ENCODE measurements around the gene MAP3K4. TPM values are rescaled to one million over a fixed set of nuclear protein-coding genes. Genes with fewer than 3 reads are reported as not detected.

The MAP3K4 gene
- total RNA-seq, 1 experiment from 2014 or later: 37.1 TPM

DNA sequence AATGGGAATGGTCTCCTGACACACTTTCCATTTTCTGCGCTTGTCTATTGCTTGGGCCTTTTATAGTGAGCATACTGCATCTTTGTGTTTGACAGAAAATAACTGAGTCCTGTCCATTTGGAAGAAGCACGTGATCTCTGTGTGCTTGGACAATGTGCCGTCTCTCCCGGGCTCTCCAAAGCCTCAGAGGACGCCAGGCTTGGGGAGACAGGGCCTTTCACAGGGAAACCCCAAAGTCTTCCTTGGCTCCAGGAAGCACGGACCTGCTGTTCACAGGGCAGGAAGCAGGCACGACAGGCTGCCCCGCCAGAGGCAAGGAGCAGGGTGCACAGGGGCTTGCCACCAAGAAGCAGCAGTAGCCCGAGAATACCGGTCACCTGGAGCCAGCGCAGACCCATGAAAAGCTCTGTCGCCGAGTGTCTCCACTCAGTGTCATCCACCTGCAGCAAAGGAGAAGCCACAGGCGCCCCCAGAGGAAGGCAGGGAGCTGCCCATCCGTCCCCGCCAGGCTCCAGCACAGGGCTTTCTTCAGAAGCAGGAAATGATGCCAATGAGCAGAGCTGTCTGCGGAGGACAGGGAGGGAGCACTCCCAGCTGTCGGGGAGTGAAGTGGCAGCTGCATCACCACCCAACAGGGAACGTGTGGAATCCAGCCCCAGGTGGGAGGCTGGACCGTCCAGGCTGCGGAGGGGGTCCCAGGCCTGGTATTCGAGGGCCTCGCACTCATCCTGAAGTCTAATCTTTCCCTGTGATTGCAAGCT is 147.2 kb downstream of the MAP3K4 start:
- ChIA-PET POLR2A (ENCODE audit: low non-redundant PET) (no interaction called here), CTCF (no interaction called here)
- H3K27ac ChIP-seq (ENCODE audit: low read depth, low read length, poor library complexity, severe bottlenecking): no peak overlapping the region
- no peaks in the 10 kb centered on the region for H3K27me3 ChIP-seq (replicated peaks; ENCODE audit: insufficient read depth, low read depth, low read length, poor library complexity)
- no peaks in the 10 kb centered on the region for H3K36me3 ChIP-seq (ENCODE audit: insufficient read depth, low read length, poor library complexity, severe bottlenecking)
- no TSS peak for BruUV-seq (replicated peaks)
- no peak for TF ChIP-seq EZH2 (IDR thresholded peaks at IDR 0.05; ENCODE audit: borderline replicate concordance, low read depth, low read length, poor library complexity, severe bottlenecking)
- TF ChIP-seq, protein P1, sequence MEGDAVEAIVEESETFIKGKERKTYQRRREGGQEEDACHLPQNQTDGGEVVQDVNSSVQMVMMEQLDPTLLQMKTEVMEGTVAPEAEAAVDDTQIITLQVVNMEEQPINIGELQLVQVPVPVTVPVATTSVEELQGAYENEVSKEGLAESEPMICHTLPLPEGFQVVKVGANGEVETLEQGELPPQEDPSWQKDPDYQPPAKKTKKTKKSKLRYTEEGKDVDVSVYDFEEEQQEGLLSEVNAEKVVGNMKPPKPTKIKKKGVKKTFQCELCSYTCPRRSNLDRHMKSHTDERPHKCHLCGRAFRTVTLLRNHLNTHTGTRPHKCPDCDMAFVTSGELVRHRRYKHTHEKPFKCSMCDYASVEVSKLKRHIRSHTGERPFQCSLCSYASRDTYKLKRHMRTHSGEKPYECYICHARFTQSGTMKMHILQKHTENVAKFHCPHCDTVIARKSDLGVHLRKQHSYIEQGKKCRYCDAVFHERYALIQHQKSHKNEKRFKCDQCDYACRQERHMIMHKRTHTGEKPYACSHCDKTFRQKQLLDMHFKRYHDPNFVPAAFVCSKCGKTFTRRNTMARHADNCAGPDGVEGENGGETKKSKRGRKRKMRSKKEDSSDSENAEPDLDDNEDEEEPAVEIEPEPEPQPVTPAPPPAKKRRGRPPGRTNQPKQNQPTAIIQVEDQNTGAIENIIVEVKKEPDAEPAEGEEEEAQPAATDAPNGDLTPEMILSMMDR (conservative IDR thresholded peaks at IDR 0.05; ENCODE audit: low read depth, low read length): no peak
- H3K4me3 ChIP-seq (ENCODE audit: low read depth, low read length, poor library complexity, severe bottlenecking): no peak overlapping the region
- H3K9me3 ChIP-seq (ENCODE audit: low read depth, low read length, poor library complexity, severe bottlenecking): no peaks in the 10 kb centered on the region
- intact Hi-C loops (cut with micrococcal nuclease; ENCODE audit: unreplicated experiment): no loop called here
- no peak for DNase-seq (ENCODE audit: low spot score)
- peaks cover 6% of the 10 kb centered on the region for H3K4me1 ChIP-seq (ENCODE audit: insufficient read depth, low read length, poor library complexity, severe bottlenecking)

DNA sequence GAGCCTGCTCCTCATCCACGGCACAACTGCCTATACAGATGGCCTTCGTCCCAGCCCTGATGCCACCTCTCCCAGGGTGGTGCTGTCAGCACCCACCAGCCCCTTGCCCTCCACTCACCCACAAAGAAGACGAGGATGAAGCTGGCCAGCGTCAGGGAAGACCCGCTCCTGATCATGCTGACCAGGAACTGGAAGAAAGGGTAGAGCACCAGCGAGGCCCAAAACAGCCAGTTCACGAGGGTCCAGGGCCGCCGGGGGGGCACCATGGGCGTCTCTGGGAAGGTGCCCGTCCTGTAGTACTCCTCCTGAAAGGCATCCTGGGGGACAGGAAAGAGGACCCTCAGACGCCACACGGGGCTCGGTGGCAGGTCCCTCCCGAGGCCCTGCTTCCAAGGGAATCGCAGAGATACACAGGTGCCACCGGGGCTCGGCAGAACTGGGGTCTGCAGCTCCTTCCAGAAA is 147.8 kb downstream of the MAP3K4 start:
- no peak for DNase-seq (ENCODE audit: low spot score)
- ChIA-PET CTCF (no interaction called here), POLR2A (ENCODE audit: low non-redundant PET) (no interaction called here)
- Histone ChIP-seq H3K27me3 (replicated peaks; ENCODE audit: insufficient read depth, low read depth, low read length, poor library complexity) (no peaks in the 10 kb centered on the region), H3K36me3 (ENCODE audit: insufficient read depth, low read length, poor library complexity, severe bottlenecking) (no peaks in the 10 kb centered on the region), H3K4me1 (ENCODE audit: insufficient read depth, low read length, poor library complexity, severe bottlenecking) (peaks cover 6% of the 10 kb centered on the region), H3K9me3 (ENCODE audit: low read depth, low read length, poor library complexity, severe bottlenecking) (no peaks in the 10 kb centered on the region), H3K4me3 (ENCODE audit: low read depth, low read length, poor library complexity, severe bottlenecking) (no peak overlapping the region), H3K27ac (ENCODE audit: low read depth, low read length, poor library complexity, severe bottlenecking) (no peak overlapping the region)
- no TSS peak for BruUV-seq (replicated peaks)
- intact Hi-C loops (cut with micrococcal nuclease; ENCODE audit: unreplicated experiment): no loop called here
- no peak for TF ChIP-seq EZH2 (IDR thresholded peaks at IDR 0.05; ENCODE audit: borderline replicate concordance, low read depth, low read length, poor library complexity, severe bottlenecking)
- TF ChIP-seq, protein P1 (conservative IDR thresholded peaks at IDR 0.05; ENCODE audit: low read depth, low read length): no peak

DNA sequence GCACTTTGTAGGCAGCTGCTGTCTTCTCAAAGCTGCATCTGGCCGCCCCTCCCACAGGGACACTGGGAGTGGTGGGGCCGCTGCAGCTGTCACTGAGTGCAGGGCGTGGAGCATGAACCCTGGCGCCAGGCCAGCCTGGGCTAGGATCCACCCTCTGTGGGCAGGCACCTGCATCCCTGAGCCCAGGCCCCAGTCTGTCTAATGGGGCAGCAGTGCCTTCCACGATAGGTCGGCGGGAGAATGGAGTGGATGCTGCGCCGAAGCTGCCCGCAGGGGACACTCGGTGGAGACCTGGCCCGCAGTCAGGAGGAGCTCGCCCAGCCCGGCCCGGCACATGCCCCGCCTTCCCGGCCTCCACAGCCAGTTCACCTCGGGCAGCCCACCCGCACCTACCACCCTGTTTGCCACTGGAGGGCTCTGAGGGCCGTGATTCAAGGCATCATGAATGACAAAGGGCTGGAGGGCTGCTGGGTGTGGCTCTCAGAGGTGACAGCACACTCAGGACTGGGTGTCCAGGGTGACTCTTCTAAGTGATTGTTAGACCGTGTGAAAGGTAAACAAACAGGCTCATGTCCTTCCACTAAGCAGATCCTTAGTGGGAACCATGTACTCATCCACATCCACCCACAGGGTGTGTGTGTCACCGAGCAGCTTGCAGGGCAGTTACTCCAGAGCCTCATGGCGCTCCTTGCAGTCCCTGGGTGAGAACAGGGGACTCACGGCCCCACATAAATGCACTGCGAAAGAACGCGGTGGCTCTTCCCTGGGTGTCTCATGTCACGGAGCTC is 148.4 kb downstream of the MAP3K4 start:
- no peak overlapping the region for H3K4me3 ChIP-seq (ENCODE audit: low read depth, low read length, poor library complexity, severe bottlenecking)
- peaks cover 6% of the 10 kb centered on the region for H3K4me1 ChIP-seq (ENCODE audit: insufficient read depth, low read length, poor library complexity, severe bottlenecking)
- POLR2A ChIA-PET (ENCODE audit: low non-redundant PET): no interaction called here
- no peaks in the 10 kb centered on the region for H3K27me3 ChIP-seq (replicated peaks; ENCODE audit: insufficient read depth, low read depth, low read length, poor library complexity)
- BruUV-seq (replicated peaks): no TSS peak
- CTCF ChIA-PET: no interaction called here
- no peaks in the 10 kb centered on the region for H3K36me3 ChIP-seq (ENCODE audit: insufficient read depth, low read length, poor library complexity, severe bottlenecking)
- no peak overlapping the region for H3K27ac ChIP-seq (ENCODE audit: low read depth, low read length, poor library complexity, severe bottlenecking)
- intact Hi-C loops (cut with micrococcal nuclease; ENCODE audit: unreplicated experiment): loop anchor here (10.0 kb wide), 1 partner anchor 205 kb away; no protein-coding TSS in a partner anchor
- H3K9me3 ChIP-seq (ENCODE audit: low read depth, low read length, poor library complexity, severe bottlenecking): no peaks in the 10 kb centered on the region
- TF ChIP-seq EZH2 (IDR thresholded peaks at IDR 0.05; ENCODE audit: borderline replicate concordance, low read depth, low read length, poor library complexity, severe bottlenecking): no peak
- TF ChIP-seq, protein P1 (conservative IDR thresholded peaks at IDR 0.05; ENCODE audit: low read depth, low read length): no peak
- DNase-seq (ENCODE audit: low spot score): no peak

All from A673 (cell line).